DOHH2 (cell line): ENCODE measurements around the gene ADK.

Experiments used
- EZH2phosphoT487 ChIP-seq: fragments of 200-600 bp; sonication (generic); IDR thresholded peaks from 2 replicates; pipeline ENCODE4 v1.6.1; 2017; ENCODE audit warnings: borderline replicate concordance, mild to moderate bottlenecking, antibody characterized with exemption, low read length, moderate library complexity, mixed read lengths
- TF ChIP-seq, protein P1 (sequence below): fragments of 200-600 bp; sonication (generic); IDR thresholded peaks from one replicate; pipeline ENCODE4 v1.5.1; 2014; ENCODE audit warnings: antibody characterized with exemption, mild to moderate bottlenecking, low read depth, low read length; ENCODE audit not compliant: poor library complexity, severe bottlenecking

DNA sequence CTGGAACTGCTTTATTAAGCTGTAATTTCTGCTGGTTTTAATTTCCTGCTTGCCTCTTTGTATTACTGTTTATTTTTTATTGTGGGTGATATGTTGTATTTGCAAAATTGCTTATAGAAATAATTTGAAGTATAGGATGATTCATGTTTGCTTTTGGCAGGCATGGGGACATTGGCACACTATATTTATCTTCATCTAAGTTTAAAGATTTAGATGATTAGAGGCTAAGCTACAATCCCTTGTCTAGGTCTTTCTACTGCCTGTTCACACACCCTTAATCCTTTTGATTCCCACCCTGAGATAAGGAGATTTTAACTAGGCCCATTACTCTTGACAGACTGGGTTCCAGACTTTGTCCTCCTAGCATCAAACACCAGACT lies 492.6 kb downstream of the ADK start:
- TF ChIP-seq, protein P1, sequence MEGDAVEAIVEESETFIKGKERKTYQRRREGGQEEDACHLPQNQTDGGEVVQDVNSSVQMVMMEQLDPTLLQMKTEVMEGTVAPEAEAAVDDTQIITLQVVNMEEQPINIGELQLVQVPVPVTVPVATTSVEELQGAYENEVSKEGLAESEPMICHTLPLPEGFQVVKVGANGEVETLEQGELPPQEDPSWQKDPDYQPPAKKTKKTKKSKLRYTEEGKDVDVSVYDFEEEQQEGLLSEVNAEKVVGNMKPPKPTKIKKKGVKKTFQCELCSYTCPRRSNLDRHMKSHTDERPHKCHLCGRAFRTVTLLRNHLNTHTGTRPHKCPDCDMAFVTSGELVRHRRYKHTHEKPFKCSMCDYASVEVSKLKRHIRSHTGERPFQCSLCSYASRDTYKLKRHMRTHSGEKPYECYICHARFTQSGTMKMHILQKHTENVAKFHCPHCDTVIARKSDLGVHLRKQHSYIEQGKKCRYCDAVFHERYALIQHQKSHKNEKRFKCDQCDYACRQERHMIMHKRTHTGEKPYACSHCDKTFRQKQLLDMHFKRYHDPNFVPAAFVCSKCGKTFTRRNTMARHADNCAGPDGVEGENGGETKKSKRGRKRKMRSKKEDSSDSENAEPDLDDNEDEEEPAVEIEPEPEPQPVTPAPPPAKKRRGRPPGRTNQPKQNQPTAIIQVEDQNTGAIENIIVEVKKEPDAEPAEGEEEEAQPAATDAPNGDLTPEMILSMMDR: no peak
- no peak for TF ChIP-seq EZH2phosphoT487
